ENCODE measurements around the gene CSTF1.

Gene CSTF1

DNA sequence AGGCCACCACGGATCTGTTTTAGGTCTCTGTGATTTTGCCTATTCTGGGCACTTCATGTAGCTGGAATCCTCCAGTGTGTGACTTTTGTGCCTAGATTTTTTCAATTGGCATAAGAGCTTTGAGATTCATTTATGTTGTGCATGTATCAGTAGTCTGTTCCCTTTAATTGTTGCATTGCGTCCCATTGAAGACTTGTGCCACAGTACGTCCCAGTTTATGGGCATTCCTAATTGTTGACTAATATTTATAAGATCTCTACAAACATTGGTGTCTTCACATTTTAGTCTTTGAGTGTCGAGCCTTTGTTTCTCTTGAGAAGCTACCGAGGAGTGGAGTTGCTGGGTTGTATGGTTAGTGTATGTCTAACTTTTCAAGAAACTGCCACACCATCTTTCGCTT lies 34.4 kb upstream of the CSTF1 start:
- Histone ChIP-seq H3K4me1 (ENCODE audit: insufficient read depth, low read length, poor library complexity, severe bottlenecking) (no peaks in the 10 kb centered on the region), H3K79me2 (ENCODE audit: insufficient read depth, low read length) (no peaks in the 10 kb centered on the region), H3K27me3 (ENCODE audit: insufficient read depth, low read length, poor library complexity, severe bottlenecking) (no peaks in the 10 kb centered on the region), H2AFZ (ENCODE audit: low read length) (peak overlapping the region; percentile 53), H3K9me2 (replicated peaks; ENCODE audit: low read depth, low read length) (no peaks in the 10 kb centered on the region), H3F3A (ENCODE audit: low read depth) (no peaks in the 10 kb centered on the region), H3K4me3 (ENCODE audit: low read length, poor library complexity, severe bottlenecking) (peak overlapping the region; percentile 71), H3K9me3 (ENCODE audit: insufficient read depth, low read depth, low read length) (no peaks in the 10 kb centered on the region), H4K20me1 (ENCODE audit: insufficient read depth, low read length, poor library complexity, severe bottlenecking) (no peaks in the 10 kb centered on the region), H3K9ac (ENCODE audit: low read depth, low read length, poor library complexity, severe bottlenecking) (no peak overlapping the region), H3K4me2 (ENCODE audit: low read depth, low read length, poor library complexity, severe bottlenecking) (peak overlapping the region; percentile 79), H3K36me3 (ENCODE audit: insufficient read depth, low read length) (no peaks in the 10 kb centered on the region)
- TF ChIP-seq EZH2phosphoT487 (IDR thresholded peaks at IDR 0.05; ENCODE audit: borderline replicate concordance): no peak
- TF ChIP-seq, protein P1, sequence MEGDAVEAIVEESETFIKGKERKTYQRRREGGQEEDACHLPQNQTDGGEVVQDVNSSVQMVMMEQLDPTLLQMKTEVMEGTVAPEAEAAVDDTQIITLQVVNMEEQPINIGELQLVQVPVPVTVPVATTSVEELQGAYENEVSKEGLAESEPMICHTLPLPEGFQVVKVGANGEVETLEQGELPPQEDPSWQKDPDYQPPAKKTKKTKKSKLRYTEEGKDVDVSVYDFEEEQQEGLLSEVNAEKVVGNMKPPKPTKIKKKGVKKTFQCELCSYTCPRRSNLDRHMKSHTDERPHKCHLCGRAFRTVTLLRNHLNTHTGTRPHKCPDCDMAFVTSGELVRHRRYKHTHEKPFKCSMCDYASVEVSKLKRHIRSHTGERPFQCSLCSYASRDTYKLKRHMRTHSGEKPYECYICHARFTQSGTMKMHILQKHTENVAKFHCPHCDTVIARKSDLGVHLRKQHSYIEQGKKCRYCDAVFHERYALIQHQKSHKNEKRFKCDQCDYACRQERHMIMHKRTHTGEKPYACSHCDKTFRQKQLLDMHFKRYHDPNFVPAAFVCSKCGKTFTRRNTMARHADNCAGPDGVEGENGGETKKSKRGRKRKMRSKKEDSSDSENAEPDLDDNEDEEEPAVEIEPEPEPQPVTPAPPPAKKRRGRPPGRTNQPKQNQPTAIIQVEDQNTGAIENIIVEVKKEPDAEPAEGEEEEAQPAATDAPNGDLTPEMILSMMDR (conservative IDR thresholded peaks at IDR 0.05; ENCODE audit: low read length): no peak

DNA sequence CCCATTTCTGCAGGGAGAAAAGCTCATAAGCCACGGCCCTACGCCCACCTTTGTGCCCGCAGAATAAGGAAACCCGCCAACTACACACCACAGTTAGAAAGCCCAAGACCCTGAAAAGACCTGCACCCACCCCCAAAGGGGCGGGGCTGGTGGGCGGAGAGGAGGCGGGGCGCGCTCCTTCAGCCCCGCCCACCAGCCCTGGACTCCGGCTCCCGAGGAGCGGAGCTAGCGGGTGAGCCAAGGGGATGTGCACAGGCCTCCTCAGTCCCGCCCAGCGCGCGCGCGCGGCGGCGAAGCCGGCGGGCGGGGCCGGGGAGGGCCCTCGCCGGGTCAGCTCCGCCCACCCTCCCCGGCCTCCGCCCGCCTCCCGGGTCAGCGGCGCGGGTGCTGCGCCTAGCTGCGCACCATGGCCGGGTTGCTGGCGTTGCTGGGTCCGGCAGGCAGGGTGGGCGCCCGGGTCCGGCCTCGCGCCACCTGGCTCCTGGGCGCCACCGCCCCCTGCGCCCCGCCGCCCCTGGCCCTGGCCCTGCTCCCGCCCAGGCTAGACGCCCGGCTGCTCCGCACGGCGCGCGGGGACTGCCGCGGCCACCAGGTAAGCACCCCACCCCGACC lies 33.7 kb upstream of the CSTF1 start, which contains the start of gene FAM210B:
Gene FAM210B, plus strand, starts transcription at position 375 of the 612 bp plus-strand sequence. Its CDS starts 32 bp downstream, at position 407.
- Histone ChIP-seq H2AFZ (ENCODE audit: low read length) (peak within 1 kb of the TSS; percentile 84), H3K4me2 (ENCODE audit: low read depth, low read length, poor library complexity, severe bottlenecking) (peak within 1 kb of the TSS; percentile 79), H3K9me2 (replicated peaks; ENCODE audit: low read depth, low read length) (no peaks in the 10 kb centered on the region), H3K4me3 (ENCODE audit: low read length, poor library complexity, severe bottlenecking) (peak within 1 kb of the TSS; percentile 78), H3K36me3 (ENCODE audit: insufficient read depth, low read length) (no peaks in the 10 kb centered on the region), H3F3A (ENCODE audit: low read depth) (no peaks in the 10 kb centered on the region), H3K4me1 (ENCODE audit: insufficient read depth, low read length, poor library complexity, severe bottlenecking) (no peaks in the 10 kb centered on the region), H3K79me2 (ENCODE audit: insufficient read depth, low read length) (no peaks in the 10 kb centered on the region), H3K27me3 (ENCODE audit: insufficient read depth, low read length, poor library complexity, severe bottlenecking) (no peaks in the 10 kb centered on the region), H4K20me1 (ENCODE audit: insufficient read depth, low read length, poor library complexity, severe bottlenecking) (no peaks in the 10 kb centered on the region), H3K9ac (ENCODE audit: low read depth, low read length, poor library complexity, severe bottlenecking) (peak within 1 kb of the TSS; percentile 50), H3K9me3 (ENCODE audit: insufficient read depth, low read depth, low read length) (no peaks in the 10 kb centered on the region)
- no peak for TF ChIP-seq EZH2phosphoT487 (IDR thresholded peaks at IDR 0.05; ENCODE audit: borderline replicate concordance)
- TF ChIP-seq, protein P1 (conservative IDR thresholded peaks at IDR 0.05; ENCODE audit: low read length): no peak

DNA sequence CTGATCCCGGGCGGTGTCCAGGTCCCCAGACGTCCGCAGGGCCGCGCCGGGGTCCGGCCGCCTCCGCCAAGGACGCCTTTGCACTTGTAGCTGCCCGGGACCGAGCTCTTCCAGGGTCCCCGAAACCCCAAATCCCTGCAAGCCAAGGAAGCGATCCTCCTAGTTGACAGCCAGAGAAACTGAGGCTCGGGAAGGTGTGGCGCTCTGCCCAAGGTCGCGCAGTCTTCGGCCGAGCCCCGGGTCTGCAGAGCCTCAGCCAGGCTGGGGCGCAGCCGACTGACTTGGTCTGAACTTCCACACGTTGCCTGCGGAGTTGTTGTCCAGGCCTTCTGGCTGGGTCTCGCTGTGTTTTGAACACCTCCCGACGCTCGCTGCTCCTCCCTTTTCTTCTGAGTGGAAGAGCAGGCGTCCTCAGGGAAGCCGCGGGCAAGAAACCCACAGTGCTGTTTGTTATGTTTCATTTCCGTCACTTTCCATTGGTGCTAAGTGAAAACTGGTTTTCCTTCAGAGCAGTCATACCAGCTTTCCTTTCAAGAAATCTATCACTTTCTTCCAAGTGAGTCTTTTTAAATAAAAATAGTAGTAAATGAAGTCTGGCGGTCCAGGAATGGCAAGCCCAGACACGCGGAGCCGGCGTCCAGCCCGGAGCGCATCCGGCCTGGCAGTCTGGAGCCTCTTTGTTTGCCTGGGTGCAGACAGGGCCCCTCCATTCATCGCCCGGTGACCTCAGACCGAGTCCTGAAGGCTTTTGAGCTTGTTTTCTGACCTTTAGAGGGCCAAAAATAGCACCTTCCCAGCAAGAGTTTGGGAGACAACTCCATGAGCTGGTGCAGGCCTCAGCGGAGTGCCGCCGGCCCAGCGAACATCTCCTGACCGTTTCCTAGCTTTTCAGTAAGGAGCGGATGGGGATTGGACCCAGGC lies 33.0 kb upstream of the CSTF1 start:
- TF ChIP-seq, protein P1 (conservative IDR thresholded peaks at IDR 0.05; ENCODE audit: low read length): no peak
- no peaks in the 10 kb centered on the region for H3K9me2 ChIP-seq (replicated peaks; ENCODE audit: low read depth, low read length)

More for the DNA sequence above, 33.0 kb upstream of the CSTF1 start:
- no peaks in the 10 kb centered on the region for H4K20me1 ChIP-seq (ENCODE audit: insufficient read depth, low read length, poor library complexity, severe bottlenecking)
- no peaks in the 10 kb centered on the region for H3K4me1 ChIP-seq (ENCODE audit: insufficient read depth, low read length, poor library complexity, severe bottlenecking)
- no peaks in the 10 kb centered on the region for H3K36me3 ChIP-seq (ENCODE audit: insufficient read depth, low read length)
- peak overlapping the region; percentile 78 for H3K4me3 ChIP-seq (ENCODE audit: low read length, poor library complexity, severe bottlenecking)
- H3K9me3 ChIP-seq (ENCODE audit: insufficient read depth, low read depth, low read length): no peaks in the 10 kb centered on the region
- no peaks in the 10 kb centered on the region for H3K27me3 ChIP-seq (ENCODE audit: insufficient read depth, low read length, poor library complexity, severe bottlenecking)
- H3K4me2 ChIP-seq (ENCODE audit: low read depth, low read length, poor library complexity, severe bottlenecking): peak overlapping the region; percentile 79
- H3K9ac ChIP-seq (ENCODE audit: low read depth, low read length, poor library complexity, severe bottlenecking): peak overlapping the region; percentile 50
- no peaks in the 10 kb centered on the region for H3K79me2 ChIP-seq (ENCODE audit: insufficient read depth, low read length)
- H3F3A ChIP-seq (ENCODE audit: low read depth): no peaks in the 10 kb centered on the region
- H2AFZ ChIP-seq (ENCODE audit: low read length): peak overlapping the region; percentile 84
